HAP-1 (cell line): Measurements from ENCODE around the gene TIE1.

Experiments used
- DNase-seq, 2 experiments: peaks; one replicate each; pipeline ENCODE4 v3.0.0-alpha.2; 2016 to 2020; ENCODE audit warnings: low spot score in 2 of 2
- H3K27me3 ChIP-seq: fragments of 250-450 bp; sonication (Bioruptor Pico); 2 replicates; pipeline ENCODE4 v1.5.1; 2020; ENCODE audit warnings: low read depth, mild to moderate bottlenecking, moderate library complexity
- H3K36me3 ChIP-seq: fragments of 250-450 bp; sonication (Bioruptor Pico); replicated peaks from 2 replicates; pipeline ENCODE4 v1.5.1; 2020; ENCODE audit warnings: mild to moderate bottlenecking
- H3K4me1 ChIP-seq: fragments of 250-450 bp; sonication (Bioruptor Pico); 2 replicates; pipeline ENCODE4 v1.5.1; 2020; ENCODE audit warnings: mild to moderate bottlenecking
- H3K4me3 ChIP-seq: fragments of 250-450 bp; sonication (Bioruptor Pico); 2 replicates; pipeline ENCODE4 v1.5.1; 2020; ENCODE audit warnings: mild to moderate bottlenecking, moderate library complexity
- H3K9me3 ChIP-seq: fragments of 250-450 bp; sonication (Bioruptor Pico); 2 replicates; pipeline ENCODE4 v1.5.1; 2020; ENCODE audit warnings: mild to moderate bottlenecking, moderate library complexity
- in situ Hi-C: fragments of 300-500 bp; cut with MboI; formaldehyde crosslinking; loops from 3 replicates; pipeline ENCODE4 v1.14.3; 2020; ENCODE audit warnings: low sequenced_read_pairs, inconsistent platforms, mixed read lengths

The TIE1 gene

GRCh38 chr1:43305926-43306687 lies 5.3 kb downstream of the TIE1 start:
- in situ Hi-C loops, result no loop called here
- Histone ChIP-seq H3K4me1 (no peaks in the 10 kb centered on the region), H3K4me3 (no peak overlapping the region)

GRCh38 chr1:43306688-43307457 lies 6.1 kb downstream of the TIE1 start:
- Histone ChIP-seq H3K9me3 (no peaks in the 10 kb centered on the region), H3K4me1 (no peaks in the 10 kb centered on the region), H3K4me3 (no peak overlapping the region), H3K27me3 (no peaks in the 10 kb centered on the region), H3K36me3 (no peaks in the 10 kb centered on the region)
- in situ Hi-C loops, result no loop called here
- DNase-seq, result no peak

More at GRCh38 chr1:43305926-43306687, 5.3 kb downstream of the TIE1 start:
- no peaks in the 10 kb centered on the region for H3K27me3 ChIP-seq
- DNase-seq, result no peak
- no peaks in the 10 kb centered on the region for H3K9me3 ChIP-seq
- no peaks in the 10 kb centered on the region for H3K36me3 ChIP-seq

- no peak for DNase-seq
- Histone ChIP-seq H3K27me3 (no peaks in the 10 kb centered on the region), H3K36me3 (no peaks in the 10 kb centered on the region), H3K9me3 (no peaks in the 10 kb centered on the region), H3K4me1 (no peaks in the 10 kb centered on the region), H3K4me3 (no peak overlapping the region)
- in situ Hi-C loops, result no loop called here
Measured at GRCh38 chr1:43307458-43308158, 6.8 kb downstream of the TIE1 start.

GRCh38 chr1:43308635-43309404 lies 8.0 kb downstream of the TIE1 start:
- no peaks in the 10 kb centered on the region for H3K9me3 ChIP-seq
- no peak overlapping the region for H3K4me3 ChIP-seq
- no peaks in the 10 kb centered on the region for H3K27me3 ChIP-seq
- H3K4me1 ChIP-seq, result no peaks in the 10 kb centered on the region
- DNase-seq, result no peak
- no peaks in the 10 kb centered on the region for H3K36me3 ChIP-seq
- in situ Hi-C loops, result no loop called here

GRCh38 chr1:43309405-43310025 lies 8.7 kb downstream of the TIE1 start:
- in situ Hi-C loops, result no loop called here
- no peaks in the 10 kb centered on the region for H3K27me3 ChIP-seq
- H3K4me3 ChIP-seq, result no peak overlapping the region
- DNase-seq, result no peak
- H3K36me3 ChIP-seq, result no peaks in the 10 kb centered on the region
- no peaks in the 10 kb centered on the region for H3K9me3 ChIP-seq
- no peaks in the 10 kb centered on the region for H3K4me1 ChIP-seq

GRCh38 chr1:43311521-43311920 lies 10.7 kb downstream of the TIE1 start:
- H3K36me3 ChIP-seq, result no peaks in the 10 kb centered on the region
- no peaks in the 10 kb centered on the region for H3K27me3 ChIP-seq
- DNase-seq, result no peak
- in situ Hi-C loops, result no loop called here
- H3K9me3 ChIP-seq, result no peaks in the 10 kb centered on the region
- H3K4me3 ChIP-seq, result no peak overlapping the region
- no peaks in the 10 kb centered on the region for H3K4me1 ChIP-seq

GRCh38 chr1:43312212-43312623 lies 11.4 kb downstream of the TIE1 start:
- Histone ChIP-seq H3K36me3 (no peaks in the 10 kb centered on the region), H3K4me3 (no peak overlapping the region), H3K9me3 (no peaks in the 10 kb centered on the region), H3K27me3 (no peaks in the 10 kb centered on the region), H3K4me1 (no peaks in the 10 kb centered on the region)
- in situ Hi-C loops, result no loop called here
- DNase-seq, result no peak

- Histone ChIP-seq H3K9me3 (no peaks in the 10 kb centered on the region), H3K4me3 (no peak overlapping the region), H3K36me3 (no peaks in the 10 kb centered on the region), H3K4me1 (no peaks in the 10 kb centered on the region), H3K27me3 (no peaks in the 10 kb centered on the region)
- in situ Hi-C loops, result no loop called here
- DNase-seq, result no peak
Measured at GRCh38 chr1:43312663-43313515, 12.1 kb downstream of the TIE1 start.

- in situ Hi-C loops, result no loop called here
- no peaks in the 10 kb centered on the region for H3K27me3 ChIP-seq
- DNase-seq, result no peak
Measured at GRCh38 chr1:43313771-43314170, 13.0 kb downstream of the TIE1 start.

GRCh38 chr1:43314233-43314632 lies 13.5 kb downstream of the TIE1 start:
- in situ Hi-C loops, result no loop called here
- no peaks in the 10 kb centered on the region for H3K27me3 ChIP-seq
- no peaks in the 10 kb centered on the region for H3K4me1 ChIP-seq

More at GRCh38 chr1:43313771-43314170, 13.0 kb downstream of the TIE1 start:
- no peaks in the 10 kb centered on the region for H3K9me3 ChIP-seq
- H3K4me3 ChIP-seq, result no peak overlapping the region
- no peaks in the 10 kb centered on the region for H3K36me3 ChIP-seq
- no peaks in the 10 kb centered on the region for H3K4me1 ChIP-seq

GRCh38 chr1:43315481-43315880 lies 14.7 kb downstream of the TIE1 start:
- H3K4me3 ChIP-seq, result no peak overlapping the region
- DNase-seq, result no peak
- no peaks in the 10 kb centered on the region for H3K27me3 ChIP-seq
- no peaks in the 10 kb centered on the region for H3K4me1 ChIP-seq
- H3K9me3 ChIP-seq, result no peaks in the 10 kb centered on the region
- in situ Hi-C loops, result no loop called here
- H3K36me3 ChIP-seq, result no peaks in the 10 kb centered on the region

More at GRCh38 chr1:43314233-43314632, 13.5 kb downstream of the TIE1 start:
- no peaks in the 10 kb centered on the region for H3K9me3 ChIP-seq
- H3K4me3 ChIP-seq, result no peak overlapping the region
- no peak for DNase-seq
- no peaks in the 10 kb centered on the region for H3K36me3 ChIP-seq

GRCh38 chr1:43315963-43316737 lies 15.4 kb downstream of the TIE1 start:
- Histone ChIP-seq H3K4me1 (no peaks in the 10 kb centered on the region), H3K4me3 (no peak overlapping the region), H3K9me3 (no peaks in the 10 kb centered on the region), H3K27me3 (no peaks in the 10 kb centered on the region), H3K36me3 (no peaks in the 10 kb centered on the region)
- DNase-seq, result no peak
- in situ Hi-C loops, result no loop called here
